ENCODE measurements around the gene UBE2QL1. TPM values are rescaled to one million over a fixed set of nuclear protein-coding genes. Genes with fewer than 3 reads are reported as not detected.
"Not testable (repeated sequence)": the region's sequence is repeated elsewhere in the genome, so short reads cannot be mapped to it uniquely, and the experiment has no call there.

UBE2QL1 gene
- total and polyA plus RNA-seq, 8 donors, result 0.13 to 2.4 (median 0.63) TPM

DNA sequence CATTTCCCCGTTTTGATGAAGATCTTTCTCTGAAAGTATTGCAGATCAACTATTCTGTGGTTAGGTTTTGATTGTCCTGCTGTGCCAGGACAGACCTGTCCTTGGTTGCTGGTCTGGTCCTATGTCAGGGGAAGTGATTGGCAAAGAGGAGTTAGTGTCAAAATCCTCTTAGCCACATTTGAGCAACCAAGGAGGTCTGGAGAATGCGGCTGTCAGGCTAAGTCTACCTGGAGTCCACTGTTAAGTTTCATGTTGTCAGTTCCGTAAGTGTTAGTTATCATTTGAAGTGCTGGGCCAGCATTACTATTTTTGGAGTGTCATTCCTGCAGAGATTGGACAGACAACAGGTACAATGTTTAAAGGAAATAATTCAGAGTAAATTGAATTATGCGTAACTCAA is 62.3 kb downstream of the UBE2QL1 start:
- H3K4me1 ChIP-seq, result peaks cover 0 to under 1% (median 0%) of the 10 kb centered on the region in 3 donors
- 88 to 93% methylated on average over 4 of the region's 4 CpGs for WGBS, 2 donors
- no peak overlapping the region for H3K27ac ChIP-seq
- TF ChIP-seq, protein P1, sequence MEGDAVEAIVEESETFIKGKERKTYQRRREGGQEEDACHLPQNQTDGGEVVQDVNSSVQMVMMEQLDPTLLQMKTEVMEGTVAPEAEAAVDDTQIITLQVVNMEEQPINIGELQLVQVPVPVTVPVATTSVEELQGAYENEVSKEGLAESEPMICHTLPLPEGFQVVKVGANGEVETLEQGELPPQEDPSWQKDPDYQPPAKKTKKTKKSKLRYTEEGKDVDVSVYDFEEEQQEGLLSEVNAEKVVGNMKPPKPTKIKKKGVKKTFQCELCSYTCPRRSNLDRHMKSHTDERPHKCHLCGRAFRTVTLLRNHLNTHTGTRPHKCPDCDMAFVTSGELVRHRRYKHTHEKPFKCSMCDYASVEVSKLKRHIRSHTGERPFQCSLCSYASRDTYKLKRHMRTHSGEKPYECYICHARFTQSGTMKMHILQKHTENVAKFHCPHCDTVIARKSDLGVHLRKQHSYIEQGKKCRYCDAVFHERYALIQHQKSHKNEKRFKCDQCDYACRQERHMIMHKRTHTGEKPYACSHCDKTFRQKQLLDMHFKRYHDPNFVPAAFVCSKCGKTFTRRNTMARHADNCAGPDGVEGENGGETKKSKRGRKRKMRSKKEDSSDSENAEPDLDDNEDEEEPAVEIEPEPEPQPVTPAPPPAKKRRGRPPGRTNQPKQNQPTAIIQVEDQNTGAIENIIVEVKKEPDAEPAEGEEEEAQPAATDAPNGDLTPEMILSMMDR (IDR thresholded peaks at IDR 0.05), result no peak
- H3K27me3 ChIP-seq, result no peaks in the 10 kb centered on the region
- H3K9me3 ChIP-seq, result no peaks in the 10 kb centered on the region
- ATAC-seq (no peak), DNase-seq (no peak), FAIRE-seq (no peak)
- intact Hi-C loops (cut with DNase I), result no loop called here
- no peaks in the 10 kb centered on the region for H3K36me3 ChIP-seq
- H3K4me3 ChIP-seq, result no peak overlapping the region

DNA sequence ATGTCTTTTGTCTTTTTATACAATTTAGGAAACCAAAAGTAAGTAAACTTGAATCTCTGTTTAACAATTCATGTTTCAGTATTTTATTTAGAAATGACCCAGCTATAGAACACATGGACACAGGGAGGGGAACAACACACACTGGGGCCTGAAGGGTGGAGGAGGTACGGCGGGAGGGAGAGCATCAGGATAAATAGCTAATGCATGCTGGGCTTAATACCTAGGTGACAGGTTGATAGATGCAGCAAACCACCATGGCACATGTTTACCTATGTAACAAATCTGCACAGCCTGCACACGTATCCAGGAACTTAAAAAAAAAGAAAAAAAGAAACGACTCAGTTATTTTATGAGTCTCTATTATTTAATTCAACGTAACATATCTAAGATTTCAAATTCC is 67.2 kb downstream of the UBE2QL1 start:
- H3K9me3 ChIP-seq; H3K36me3 ChIP-seq; ATAC-seq; H3K4me3 ChIP-seq; FAIRE-seq; H3K27me3 ChIP-seq; H3K27ac ChIP-seq; DNase-seq; H3K4me1 ChIP-seq; intact Hi-C loops (cut with DNase I): not testable (repeated sequence)
- WGBS, 2 donors, result 30 to 38% methylated on average over 5 of the region's 5 CpGs

DNA sequence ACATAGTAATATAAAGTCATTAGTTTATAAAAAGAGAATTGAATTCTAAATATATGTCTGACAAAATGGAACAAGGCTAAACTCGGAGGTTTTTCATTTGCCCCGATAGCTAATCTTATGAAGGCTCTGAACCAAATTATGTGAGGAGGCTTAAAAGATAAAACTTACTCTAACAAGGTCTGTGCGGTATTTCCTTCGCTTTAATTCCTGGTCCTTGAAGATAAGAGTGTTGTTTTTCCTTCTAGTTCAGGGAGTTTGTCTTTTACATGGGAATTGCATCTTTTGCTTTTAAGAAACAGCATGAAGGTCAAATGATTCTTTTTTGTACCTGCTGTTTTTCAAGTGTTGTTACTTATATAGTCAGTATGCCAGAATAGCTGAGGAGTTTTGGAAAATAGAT is 68.2 kb downstream of the UBE2QL1 start:
- FAIRE-seq (no peak), ATAC-seq (no peak)

DNA sequence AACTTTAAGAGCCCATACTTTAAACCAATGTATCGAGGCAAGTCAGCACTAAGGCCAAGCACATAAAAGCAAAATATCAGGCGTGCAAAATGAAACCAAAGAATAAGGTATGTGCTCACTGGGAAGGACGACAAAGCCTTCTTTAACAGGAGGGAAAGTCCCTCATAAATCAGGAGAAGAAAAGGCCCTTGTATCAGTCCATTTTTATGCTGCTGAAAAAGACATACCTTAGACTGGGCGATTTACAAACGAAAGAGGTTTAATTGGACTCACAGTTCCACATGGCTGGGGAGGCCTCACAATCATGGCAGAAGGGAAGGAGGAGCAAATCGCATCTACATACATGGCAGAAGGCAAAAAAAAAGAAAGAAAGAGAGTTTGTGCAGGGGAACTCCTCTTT is 68.9 kb downstream of the UBE2QL1 start:
- H3K27me3 ChIP-seq, result no peaks in the 10 kb centered on the region
- 57 to 66% methylated on average over 6 of the region's 6 CpGs for WGBS, 2 donors
- ATAC-seq (peak in 2 of 4 donors; percentile 47 to 50), FAIRE-seq (no peak), DNase-seq (no peak)
- no peaks in the 10 kb centered on the region for H3K9me3 ChIP-seq
- intact Hi-C loops (cut with DNase I), result no loop called here
- H3K4me1 ChIP-seq, result peaks cover 0 to 8% (median 0%) of the 10 kb centered on the region in 3 donors
- no peak overlapping the region for H3K4me3 ChIP-seq
- no peaks in the 10 kb centered on the region for H3K36me3 ChIP-seq
- no peak overlapping the region for H3K27ac ChIP-seq
- TF ChIP-seq, protein P1 (IDR thresholded peaks at IDR 0.05), result no peak

More for the DNA sequence above, 68.2 kb downstream of the UBE2QL1 start:
- no peak overlapping the region for H3K4me3 ChIP-seq
- intact Hi-C loops (cut with DNase I), result no loop called here
- H3K27ac ChIP-seq, result no peak overlapping the region
- TF ChIP-seq, protein P1 (IDR thresholded peaks at IDR 0.05), result no peak
- 42 to 65% methylated on average over 4 of the region's 4 CpGs for WGBS, 2 donors
- no peaks in the 10 kb centered on the region for H3K27me3 ChIP-seq
- no peak for DNase-seq
- peaks cover 0 to 8% (median 0%) of the 10 kb centered on the region in 3 donors for H3K4me1 ChIP-seq
- H3K36me3 ChIP-seq, result no peaks in the 10 kb centered on the region
- no peaks in the 10 kb centered on the region for H3K9me3 ChIP-seq

DNA sequence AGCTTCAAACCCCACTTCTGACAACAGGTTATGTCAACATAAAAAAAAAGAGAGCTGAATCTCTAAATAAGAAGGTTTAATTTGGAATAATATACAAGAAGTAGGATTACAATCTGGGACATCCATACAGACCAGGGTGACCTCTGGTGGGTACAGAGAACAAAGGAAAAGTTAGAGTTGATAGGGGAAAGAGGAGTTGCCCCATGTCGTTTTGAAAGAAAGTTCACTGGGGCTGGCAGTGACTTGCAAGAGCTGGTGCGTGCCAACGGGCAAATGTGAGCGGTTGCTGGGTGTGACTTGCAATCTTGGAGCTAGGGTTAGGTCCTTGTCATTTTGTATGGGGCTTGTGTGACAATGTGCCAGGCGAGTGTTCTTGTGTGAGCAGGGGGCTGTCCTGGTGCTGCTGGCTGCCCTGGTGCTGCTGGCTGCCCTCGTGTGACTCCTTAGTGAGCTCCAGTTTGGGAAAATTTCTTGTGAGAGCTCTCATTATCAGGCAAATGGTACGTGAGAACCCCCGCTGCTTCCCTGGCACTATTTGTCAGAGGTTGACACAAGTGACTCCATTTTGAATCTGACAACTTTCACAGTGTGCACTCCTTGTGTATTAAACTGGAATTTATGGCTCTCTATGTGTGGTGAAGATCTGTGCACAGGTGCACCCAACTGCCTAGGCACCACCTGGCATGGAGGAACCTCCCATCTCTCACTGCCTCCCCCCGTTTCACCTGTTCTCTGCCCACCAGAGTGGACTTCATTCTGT is 69.8 kb downstream of the UBE2QL1 start:
- Histone ChIP-seq H3K4me3 (no peak overlapping the region), H3K4me1 (peaks cover 0 to 8% (median 0%) of the 10 kb centered on the region in 3 donors), H3K36me3 (no peaks in the 10 kb centered on the region), H3K9me3 (no peaks in the 10 kb centered on the region), H3K27me3 (no peaks in the 10 kb centered on the region), H3K27ac (no peak overlapping the region)
- no peak for FAIRE-seq
- intact Hi-C loops (cut with DNase I), result no loop called here
- 66 to 78% methylated on average over 9 of the region's 9 CpGs for WGBS, 2 donors
- no peak for ATAC-seq
- TF ChIP-seq, protein P1 (IDR thresholded peaks at IDR 0.05), result no peak
- DNase-seq, result no peak

Data from pancreas (tissue), 10 donors.